GM19463 (cell line): ENCODE data around the gene HGS.

Experiments used
- ATAC-seq: cut with Tn5 transposase; IDR thresholded peaks from one replicate; pipeline ENCODE4 v1.9.1; 2021; ENCODE audit warnings: mild to moderate bottlenecking, moderate library complexity; ENCODE audit not compliant: unreplicated experiment

HGS gene

GRCh38 chr17:81685108-81685507 lies 1.3 kb downstream of the HGS start:
- ATAC-seq: no peak

GRCh38 chr17:81686614-81687013 lies 2.8 kb downstream of the HGS start:
- no peak for ATAC-seq

GRCh38 chr17:81687770-81688541 lies 4.1 kb downstream of the HGS start:
- no peak for ATAC-seq

GRCh38 chr17:81688616-81689015 lies 4.8 kb downstream of the HGS start:
- ATAC-seq: no peak

- ATAC-seq: no peak
Measured at GRCh38 chr17:81690066-81690465, 6.3 kb downstream of the HGS start.

- ATAC-seq: no peak
Measured at GRCh38 chr17:81690549-81690948, 6.7 kb downstream of the HGS start.

GRCh38 chr17:81691196-81691595 lies 7.4 kb downstream of the HGS start:
- ATAC-seq: no peak

GRCh38 chr17:81691608-81692007 lies 7.8 kb downstream of the HGS start:
- ATAC-seq: no peak

- ATAC-seq: no peak
Measured at GRCh38 chr17:81693509-81694210, 9.8 kb downstream of the HGS start.

- no peak for ATAC-seq
Measured at GRCh38 chr17:81694810-81695209, 11.0 kb downstream of the HGS start.

- no peak for ATAC-seq
Measured at GRCh38 chr17:81695211-81695610, 11.4 kb downstream of the HGS start.

- ATAC-seq: no peak
Measured at GRCh38 chr17:81695801-81696200, 12.0 kb downstream of the HGS start.

GRCh38 chr17:81696218-81696941 lies 12.6 kb downstream of the HGS start:
- ATAC-seq: no peak

GRCh38 chr17:81697261-81698044 lies 13.6 kb downstream of the HGS start:
- no peak for ATAC-seq

GRCh38 chr17:81700353-81701287 lies 16.8 kb downstream of the HGS start:
- no peak for ATAC-seq

GRCh38 chr17:81701288-81702071 lies 17.7 kb downstream of the HGS start:
- no peak for ATAC-seq

GRCh38 chr17:81702934-81703746 lies 19.3 kb downstream of the HGS start, which contains the start of gene MRPL12:
MRPL12 (plus strand) TSS chr17:81703367; CDS start chr17:81703502, 135 bp downstream.
- ATAC-seq: peak; percentile 88
